ENCODE measurements around the gene CD34.
A peak's percentile ranks its signal among the peaks of the same experiment; 100 is the strongest.

CD34 gene

DNA sequence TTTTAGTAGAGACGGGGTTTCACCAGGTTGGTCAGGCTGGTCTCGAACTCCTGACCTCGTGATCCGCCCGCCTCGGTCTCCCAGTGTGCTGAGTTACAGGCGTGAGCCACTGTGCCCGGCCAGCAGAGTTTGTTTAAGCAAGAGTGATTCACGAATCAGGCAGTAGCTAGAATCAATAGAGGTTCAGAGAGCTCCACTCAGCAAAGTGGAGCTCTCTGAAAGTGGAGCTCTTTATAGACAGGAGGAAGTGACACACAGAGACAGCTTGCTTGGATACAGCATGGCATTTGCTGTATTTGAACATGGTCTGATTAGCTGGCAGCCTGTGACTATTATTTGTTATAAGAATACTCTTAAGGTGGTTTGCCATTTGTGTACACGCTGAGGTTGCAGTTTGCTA is 27.1 kb upstream of the CD34 start:
- H3K4me1 ChIP-seq (ENCODE audit: control insufficient read depth, insufficient read depth, low read length), result no peaks in the 10 kb centered on the region
- H3K36me3 ChIP-seq (ENCODE audit: control insufficient read depth in 2 of 2, insufficient read depth in 1 of 2, low read length in 2 of 2), result no peaks in the 10 kb centered on the region
- no peak overlapping the region for H3K27ac ChIP-seq (ENCODE audit: extremely low read depth, low read depth, low read length)
- TF ChIP-seq ZFP41 (tag by site-specific recombination; IDR thresholded peaks at IDR 0.05; ENCODE audit: borderline replicate concordance) (no peak), ZNF549 (tag by site-specific recombination; IDR thresholded peaks at IDR 0.05) (0 out of 2 replicates have a peak, but pooled peaks have one; percentile 23), ZNF518A (tag by site-specific recombination; conservative IDR thresholded peaks at IDR 0.05; ENCODE audit: low read depth) (no peak), ZSCAN16 (tag by site-specific recombination; IDR thresholded peaks at IDR 0.05) (no peak), ZNF423 (tag by site-specific recombination; IDR thresholded peaks at IDR 0.05) (no peak), ZNF174 (tag by site-specific recombination; IDR thresholded peaks at IDR 0.05) (no peak)
- TF ChIP-seq, protein P1, sequence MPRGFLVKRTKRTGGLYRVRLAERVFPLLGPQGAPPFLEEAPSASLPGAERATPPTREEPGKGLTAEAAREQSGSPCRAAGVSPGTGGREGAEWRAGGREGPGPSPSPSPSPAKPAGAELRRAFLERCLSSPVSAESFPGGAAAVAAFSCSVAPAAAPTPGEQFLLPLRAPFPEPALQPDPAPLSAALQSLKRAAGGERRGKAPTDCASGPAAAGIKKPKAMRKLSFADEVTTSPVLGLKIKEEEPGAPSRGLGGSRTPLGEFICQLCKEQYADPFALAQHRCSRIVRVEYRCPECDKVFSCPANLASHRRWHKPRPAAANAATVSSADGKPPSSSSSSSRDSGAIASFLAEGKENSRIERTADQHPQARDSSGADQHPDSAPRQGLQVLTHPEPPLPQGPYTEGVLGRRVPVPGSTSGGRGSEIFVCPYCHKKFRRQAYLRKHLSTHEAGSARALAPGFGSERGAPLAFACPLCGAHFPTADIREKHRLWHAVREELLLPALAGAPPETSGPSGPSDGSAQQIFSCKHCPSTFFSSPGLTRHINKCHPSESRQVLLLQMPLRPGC (tag by site-specific recombination; IDR thresholded peaks at IDR 0.05), result no peak
- ChIA-PET CTCF (interaction anchor here (0.7 to 1.5 kb wide), 2 partner anchors 41 to 53 kb away, joined by 3 to 10 read pairs; no protein-coding TSS in a partner anchor), POLR2A (no interaction called here)
- H3K9me3 ChIP-seq (ENCODE audit: control insufficient read depth, insufficient read depth, low read depth, low read length), result no peaks in the 10 kb centered on the region
- H3K4me3 ChIP-seq (ENCODE audit: low read depth, low read length), result no peak overlapping the region

- H3K4me3 ChIP-seq (ENCODE audit: low read depth, low read length), result no peak overlapping the region
- no peaks in the 10 kb centered on the region for H3K4me1 ChIP-seq (ENCODE audit: control insufficient read depth, insufficient read depth, low read length)
- CTCF ChIA-PET, result interaction anchor here (0.7 to 1.5 kb wide), 2 partner anchors 40 to 52 kb away, joined by 3 to 10 read pairs; no protein-coding TSS in a partner anchor
- no peak overlapping the region for H3K27ac ChIP-seq (ENCODE audit: extremely low read depth, low read depth, low read length)
- POLR2A ChIA-PET, result no interaction called here
- no peaks in the 10 kb centered on the region for H3K36me3 ChIP-seq (ENCODE audit: control insufficient read depth in 2 of 2, insufficient read depth in 1 of 2, low read length in 2 of 2)
- H3K9me3 ChIP-seq (ENCODE audit: control insufficient read depth, insufficient read depth, low read depth, low read length), result no peaks in the 10 kb centered on the region
- TF ChIP-seq ZNF175 (tag by site-specific recombination; IDR thresholded peaks at IDR 0.05), result no peak
- TF ChIP-seq ZBTB44 (tag by site-specific recombination; IDR thresholded peaks at IDR 0.05), result no peak
- TF ChIP-seq PRDM1 (tag by site-specific recombination; IDR thresholded peaks at IDR 0.05), result no peak
- no peak for TF ChIP-seq ZNF324 (tag by site-specific recombination; IDR thresholded peaks at IDR 0.05)
- no peak for TF ChIP-seq ZNF16 (tag by site-specific recombination; IDR thresholded peaks at IDR 0.05; ENCODE audit: low read depth)
- no peak for TF ChIP-seq ZFHX2 (tag by site-specific recombination; conservative IDR thresholded peaks at IDR 0.05)
- no peak for TF ChIP-seq ZNF791 (tag by site-specific recombination; IDR thresholded peaks at IDR 0.05)
- no peak for TF ChIP-seq ZNF48 (tag by site-specific recombination; IDR thresholded peaks at IDR 0.05)
- TF ChIP-seq ZNF530 (tag by site-specific recombination; IDR thresholded peaks at IDR 0.05; ENCODE audit: low read depth), result no peak
- no peak for TF ChIP-seq ZNF704 (tag by site-specific recombination; IDR thresholded peaks at IDR 0.05)
- TF ChIP-seq, protein P2, sequence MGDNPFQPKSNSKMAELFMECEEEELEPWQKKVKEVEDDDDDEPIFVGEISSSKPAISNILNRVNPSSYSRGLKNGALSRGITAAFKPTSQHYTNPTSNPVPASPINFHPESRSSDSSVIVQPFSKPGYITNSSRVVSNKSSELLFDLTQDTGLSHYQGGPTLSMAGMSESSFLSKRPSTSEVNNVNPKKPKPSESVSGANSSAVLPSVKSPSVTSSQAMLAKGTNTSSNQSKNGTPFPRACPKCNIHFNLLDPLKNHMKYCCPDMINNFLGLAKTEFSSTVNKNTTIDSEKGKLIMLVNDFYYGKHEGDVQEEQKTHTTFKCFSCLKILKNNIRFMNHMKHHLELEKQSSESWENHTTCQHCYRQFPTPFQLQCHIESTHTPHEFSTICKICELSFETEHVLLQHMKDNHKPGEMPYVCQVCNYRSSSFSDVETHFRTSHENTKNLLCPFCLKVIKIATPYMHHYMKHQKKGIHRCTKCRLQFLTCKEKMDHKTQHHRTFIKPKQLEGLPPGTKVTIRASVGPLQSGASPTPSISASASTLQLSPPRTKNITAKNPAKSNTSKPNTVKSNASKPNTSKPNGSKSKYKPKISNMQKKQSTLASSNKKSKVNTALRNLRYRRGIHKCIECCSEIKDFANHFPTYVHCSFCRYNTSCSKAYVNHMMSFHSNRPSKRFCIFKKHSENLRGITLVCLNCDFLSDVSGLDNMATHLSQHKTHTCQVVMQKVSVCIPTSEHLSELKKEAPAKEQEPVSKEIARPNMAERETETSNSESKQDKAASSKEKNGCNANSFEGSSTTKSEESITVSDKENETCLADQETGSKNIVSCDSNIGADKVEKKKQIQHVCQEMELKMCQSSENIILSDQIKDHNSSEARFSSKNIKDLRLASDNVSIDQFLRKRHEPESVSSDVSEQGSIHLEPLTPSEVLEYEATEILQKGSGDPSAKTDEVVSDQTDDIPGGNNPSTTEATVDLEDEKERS (tag by site-specific recombination; IDR thresholded peaks at IDR 0.05), result no peak
- no peak for TF ChIP-seq ZNF350 (tag by site-specific recombination; IDR thresholded peaks at IDR 0.05)
- no peak for TF ChIP-seq ZFP3 (tag by site-specific recombination; IDR thresholded peaks at IDR 0.05; ENCODE audit: low read depth)
- TF ChIP-seq ZNF707 (tag by site-specific recombination; IDR thresholded peaks at IDR 0.05), result no peak
- no peak for TF ChIP-seq GLI2 (tag by site-specific recombination; IDR thresholded peaks at IDR 0.05; ENCODE audit: borderline replicate concordance, low read depth)
Measured at GRCh38 chr1:207937204-207937603, 26.3 kb upstream of the CD34 start.

Data from HEK293 (cell line).